Measurements from ENCODE around the gene FAM149B1. TPM values are rescaled to one million over a fixed set of nuclear protein-coding genes. Genes with fewer than 3 reads are reported as not detected.

Gene FAM149B1
- total RNA-seq, 1 experiment from 2014 or later = 14.1 TPM

DNA sequence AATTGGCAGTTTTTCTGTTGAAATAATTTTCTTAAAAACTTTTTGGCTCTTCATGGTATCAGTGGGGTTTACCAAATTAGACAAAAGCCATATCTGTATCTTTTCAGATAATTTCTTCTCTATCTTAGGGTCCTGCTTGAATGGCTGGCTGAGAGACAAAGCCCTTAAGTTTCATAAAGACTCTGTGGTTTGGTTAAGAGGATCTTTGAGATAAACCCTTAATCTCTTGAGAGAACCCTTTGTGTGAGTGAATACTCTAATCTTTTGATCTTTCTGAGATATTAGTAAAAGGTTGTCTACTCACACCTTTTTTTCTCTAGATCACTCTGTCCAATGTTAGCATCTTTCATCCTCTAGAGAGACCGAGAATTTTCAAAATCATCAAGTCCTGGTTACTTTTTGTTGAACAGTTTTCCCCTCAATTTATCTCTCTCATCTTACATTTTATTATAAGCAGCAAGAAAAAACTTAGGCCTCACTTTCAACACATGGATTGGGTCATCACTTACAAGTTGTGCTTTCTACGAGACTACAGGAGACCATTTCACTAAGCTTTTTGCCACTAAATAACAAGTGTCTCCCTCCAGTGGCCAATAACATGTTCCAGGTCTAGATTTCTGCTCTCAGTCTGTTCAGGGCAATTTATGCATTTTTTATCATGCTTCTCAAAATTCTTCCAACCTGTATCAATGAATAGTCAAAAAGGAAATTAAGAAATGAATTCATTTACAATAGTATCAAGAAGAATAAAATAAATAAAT is 50.7 kb downstream of the FAM149B1 start:
- H3K9me3 Mint-ChIP-seq (ENCODE audit: unreplicated experiment) = peaks cover 12% of the 10 kb centered on the region
- peaks cover 2% of the 10 kb centered on the region for H3K36me3 ChIP-seq (ENCODE audit: control insufficient read depth, insufficient read depth, low read length)
- DNase-seq = peak in 1 of 2 experiments; percentile 60
- intact Hi-C loops (cut with micrococcal nuclease; ENCODE audit: unreplicated experiment) = loop anchor here (1.0 kb wide), 1 partner anchor 50 kb away; the partner anchor contains the start of genes ECD and FAM149B1
- H3K4me3 ChIP-seq (ENCODE audit: low read depth, low read length) = no peak overlapping the region
- H3K4me3 Mint-ChIP-seq (ENCODE audit: unreplicated experiment) = no peak overlapping the region
- POLR2A ChIA-PET = interaction anchor here (1.5 to 2.1 kb wide), 2 partner anchors 28 to 50 kb away, joined by 9 to 15 read pairs; partner anchors contain the start of genes ECD and FAM149B1
- no peaks in the 10 kb centered on the region for H3K27me3 Mint-ChIP-seq (ENCODE audit: insufficient read depth, unreplicated experiment)
- peak overlapping the region; percentile 82 for H3K27ac Mint-ChIP-seq (ENCODE audit: unreplicated experiment)
- peaks cover 25% of the 10 kb centered on the region for H3K4me1 ChIP-seq
- TF ChIP-seq, protein P1, sequence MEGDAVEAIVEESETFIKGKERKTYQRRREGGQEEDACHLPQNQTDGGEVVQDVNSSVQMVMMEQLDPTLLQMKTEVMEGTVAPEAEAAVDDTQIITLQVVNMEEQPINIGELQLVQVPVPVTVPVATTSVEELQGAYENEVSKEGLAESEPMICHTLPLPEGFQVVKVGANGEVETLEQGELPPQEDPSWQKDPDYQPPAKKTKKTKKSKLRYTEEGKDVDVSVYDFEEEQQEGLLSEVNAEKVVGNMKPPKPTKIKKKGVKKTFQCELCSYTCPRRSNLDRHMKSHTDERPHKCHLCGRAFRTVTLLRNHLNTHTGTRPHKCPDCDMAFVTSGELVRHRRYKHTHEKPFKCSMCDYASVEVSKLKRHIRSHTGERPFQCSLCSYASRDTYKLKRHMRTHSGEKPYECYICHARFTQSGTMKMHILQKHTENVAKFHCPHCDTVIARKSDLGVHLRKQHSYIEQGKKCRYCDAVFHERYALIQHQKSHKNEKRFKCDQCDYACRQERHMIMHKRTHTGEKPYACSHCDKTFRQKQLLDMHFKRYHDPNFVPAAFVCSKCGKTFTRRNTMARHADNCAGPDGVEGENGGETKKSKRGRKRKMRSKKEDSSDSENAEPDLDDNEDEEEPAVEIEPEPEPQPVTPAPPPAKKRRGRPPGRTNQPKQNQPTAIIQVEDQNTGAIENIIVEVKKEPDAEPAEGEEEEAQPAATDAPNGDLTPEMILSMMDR (IDR thresholded peaks at IDR 0.05; ENCODE audit: insufficient read depth in 1 of 2, low read depth in 1 of 2, low read length in 1 of 2, severe bottlenecking in 1 of 2, unreplicated experiment in 1 of 2) = peak; percentile 61 to 74
- H3K4me1 Mint-ChIP-seq (ENCODE audit: low read depth, unreplicated experiment) = peaks cover 22% of the 10 kb centered on the region
- no peaks in the 10 kb centered on the region for H3K27me3 ChIP-seq (replicated peaks; ENCODE audit: control insufficient read depth, insufficient read depth, low read length)
- no peaks in the 10 kb centered on the region for H3K9me3 ChIP-seq
- TSS peak; percentile 28 for BruUV-seq (replicated peaks)
- H3K36me3 Mint-ChIP-seq (ENCODE audit: insufficient read depth, unreplicated experiment) = peaks cover 7% of the 10 kb centered on the region
- CTCF ChIA-PET = interaction anchor here (0.6 to 1.3 kb wide), 5 partner anchors 38 to 1149 kb away, joined by 3 to 9 read pairs (median 5); partner anchors contain the start of gene P4HA1

DNA sequence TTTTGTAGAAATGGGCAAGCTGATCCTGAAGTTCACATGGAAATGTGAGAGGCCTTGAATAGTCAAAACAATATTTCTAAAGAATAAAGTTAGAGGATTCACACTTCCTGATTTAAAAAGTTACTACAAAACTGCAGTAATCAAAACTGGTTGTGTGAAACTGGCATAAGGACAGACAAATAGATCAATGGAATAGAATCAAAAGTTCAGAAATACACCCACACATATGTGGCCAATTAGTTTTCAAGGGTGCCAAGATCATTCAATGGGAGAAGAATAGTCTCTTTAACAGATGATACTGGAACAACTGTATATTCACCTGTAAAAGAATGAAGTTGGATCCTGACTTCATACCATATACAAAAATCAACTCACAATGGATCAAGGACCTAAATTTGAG is 51.5 kb downstream of the FAM149B1 start:
- no peak overlapping the region for H3K27ac Mint-ChIP-seq (ENCODE audit: unreplicated experiment)
- DNase-seq = no peak
- peaks cover 12% of the 10 kb centered on the region for H3K9me3 Mint-ChIP-seq (ENCODE audit: unreplicated experiment)
- peaks cover 22% of the 10 kb centered on the region for H3K4me1 Mint-ChIP-seq (ENCODE audit: low read depth, unreplicated experiment)
- ChIA-PET POLR2A (no interaction called here), CTCF (interaction anchor here (0.6 to 0.9 kb wide), 3 partner anchors 39 to 123 kb away, joined by 3 to 7 read pairs (median 3); partner anchors contain the start of gene P4HA1)
- Histone ChIP-seq H3K27me3 (replicated peaks; ENCODE audit: control insufficient read depth, insufficient read depth, low read length) (no peaks in the 10 kb centered on the region), H3K4me1 (peaks cover 25% of the 10 kb centered on the region), H3K36me3 (ENCODE audit: control insufficient read depth, insufficient read depth, low read length) (peaks cover 2% of the 10 kb centered on the region), H3K4me3 (ENCODE audit: low read depth, low read length) (no peak overlapping the region), H3K9me3 (no peaks in the 10 kb centered on the region)
- H3K27me3 Mint-ChIP-seq (ENCODE audit: insufficient read depth, unreplicated experiment) = no peaks in the 10 kb centered on the region
- TF ChIP-seq, protein P1 (IDR thresholded peaks at IDR 0.05; ENCODE audit: insufficient read depth in 1 of 2, low read depth in 1 of 2, low read length in 1 of 2, severe bottlenecking in 1 of 2, unreplicated experiment in 1 of 2) = no peak
- no peak overlapping the region for H3K4me3 Mint-ChIP-seq (ENCODE audit: unreplicated experiment)
- intact Hi-C loops (cut with micrococcal nuclease; ENCODE audit: unreplicated experiment) = no loop called here
- BruUV-seq (replicated peaks) = no TSS peak
- peaks cover 7% of the 10 kb centered on the region for H3K36me3 Mint-ChIP-seq (ENCODE audit: insufficient read depth, unreplicated experiment)

DNA sequence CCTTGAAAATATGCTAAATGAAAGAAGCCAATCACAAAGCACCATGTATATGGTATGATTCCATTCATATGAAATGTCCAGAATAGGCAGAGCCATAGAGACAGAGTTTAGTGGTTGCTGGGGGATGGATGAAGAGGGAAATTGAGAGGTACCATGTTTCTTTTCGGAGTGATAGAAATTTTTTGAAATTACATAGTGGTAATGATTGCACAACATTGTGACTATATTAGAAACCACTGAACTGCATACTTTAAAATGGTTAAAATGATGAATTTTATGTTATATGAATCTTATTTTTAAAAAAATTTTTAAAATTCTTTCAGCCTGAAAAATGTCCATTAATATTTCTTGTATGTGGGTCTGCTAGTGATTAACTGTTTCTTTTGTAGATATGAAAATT is 53.1 kb downstream of the FAM149B1 start:
- Mint-ChIP-seq H3K9me3 (ENCODE audit: unreplicated experiment) (peaks cover 6% of the 10 kb centered on the region), H3K36me3 (ENCODE audit: insufficient read depth, unreplicated experiment) (peaks cover 7% of the 10 kb centered on the region), H3K27me3 (ENCODE audit: insufficient read depth, unreplicated experiment) (no peaks in the 10 kb centered on the region), H3K4me3 (ENCODE audit: unreplicated experiment) (no peak overlapping the region), H3K4me1 (ENCODE audit: low read depth, unreplicated experiment) (peaks cover 17% of the 10 kb centered on the region), H3K27ac (ENCODE audit: unreplicated experiment) (no peak overlapping the region)
- CTCF ChIA-PET = no interaction called here
- Histone ChIP-seq H3K4me1 (peaks cover 25% of the 10 kb centered on the region), H3K36me3 (ENCODE audit: control insufficient read depth, insufficient read depth, low read length) (peaks cover 2% of the 10 kb centered on the region), H3K9me3 (no peaks in the 10 kb centered on the region), H3K27me3 (replicated peaks; ENCODE audit: control insufficient read depth, insufficient read depth, low read length) (no peaks in the 10 kb centered on the region), H3K4me3 (ENCODE audit: low read depth, low read length) (no peak overlapping the region)
- BruUV-seq (replicated peaks) = no TSS peak
- TF ChIP-seq, protein P1 (IDR thresholded peaks at IDR 0.05; ENCODE audit: insufficient read depth in 1 of 2, low read depth in 1 of 2, low read length in 1 of 2, severe bottlenecking in 1 of 2, unreplicated experiment in 1 of 2) = no peak
- DNase-seq = no peak
- POLR2A ChIA-PET = no interaction called here
- intact Hi-C loops (cut with micrococcal nuclease; ENCODE audit: unreplicated experiment) = no loop called here
